Sigmoid colon (tissue), 7 donors: ENCODE results near the gene RHO. TPM values are rescaled to one million over a fixed set of nuclear protein-coding genes. Genes with fewer than 3 reads are reported as not detected.
"Not testable (repeated sequence)": the region's sequence is repeated elsewhere in the genome, so short reads cannot be mapped to it uniquely, and the experiment has no call there.

ENCODE experiments used
- DNase-seq: peaks from one replicate; pipeline ENCODE4 v3.0.0-alpha.2; 2019
- H3K27ac ChIP-seq, 4 donors: fragments of 200-600 bp; sonication (generic); one replicate each; pipeline ENCODE4 v1.5.1; 2016 to 2019; ENCODE audit warnings: mild to moderate bottlenecking in 1 of 4
- H3K27me3 ChIP-seq, 3 donors: fragments of 200-600 bp; sonication (generic); one replicate each; pipeline ENCODE4 v1.5.1; 2019; ENCODE audit warnings: mild to moderate bottlenecking in 1 of 3
- H3K36me3 ChIP-seq, 4 donors: fragments of 200-600 bp; sonication (generic); one replicate each; pipeline ENCODE4 v1.5.1; 2016 to 2019
- H3K4me1 ChIP-seq, 4 donors: fragments of 200-600 bp; sonication (generic); one replicate each; pipeline ENCODE4 v1.5.1; 2017 to 2019
- H3K4me3 ChIP-seq, 4 donors: fragments of 200-600 bp; sonication (generic); one replicate each; pipeline ENCODE4 v1.5.1; 2017 to 2019; ENCODE audit warnings: mild to moderate bottlenecking in 2 of 4, moderate library complexity in 1 of 4
- H3K9me3 ChIP-seq, 4 donors: fragments of 200-600 bp in 3 of 4; sonication (generic) in 3 of 4; one replicate each; pipeline versions ENCODE4 v1.5.1 to v1.6.1; 2013 to 2019
- CTCF ChIP-seq, 4 experiments: fragments of 450-650 bp in 3 of 4; fragments of 200-600 bp in 1 of 4; IDR thresholded peaks; one replicate each; pipeline ENCODE4 v1.5.1; 2016 to 2019; ENCODE audit warnings: antibody characterized with exemption in 4 of 4, mild to moderate bottlenecking in 3 of 4, moderate library complexity in 2 of 4
- EP300 ChIP-seq, 4 donors: sonication (generic); formaldehyde crosslinking; IDR thresholded peaks; one replicate each; pipeline ENCODE4 v1.6.1; 2017; ENCODE audit warnings: antibody characterized with exemption in 4 of 4
- POLR2A ChIP-seq, 2 donors: fragments of 450-650 bp; IDR thresholded peaks; one replicate each; pipeline ENCODE4 v1.6.1; 2016; ENCODE audit warnings: antibody characterized with exemption in 2 of 2, mild to moderate bottlenecking in 2 of 2, moderate library complexity in 2 of 2
- POLR2AphosphoS5 ChIP-seq, 4 donors: sonication (generic); formaldehyde crosslinking; IDR thresholded peaks; one replicate each; pipeline ENCODE4 v1.6.1; 2017; ENCODE audit warnings: antibody characterized with exemption in 4 of 4
- WGBS, 2 donors: extraction: QIAGEN DNeasy Blood & Tissue Kit; methylation state at CpG; one replicate each; pipeline ENCODE4 v1.1.7; 2013; 5-methylcytosine and 5-hydroxymethylcytosine counted together
- intact Hi-C: fragments of 100-400 bp; cut with DNase I; formaldehyde crosslinking; loops from one replicate; pipeline ENCODE4 v1.15.1; 2023
- polyA plus RNA-seq, 3 donors: library from polyadenylated mRNA; stranded (reverse); fragments of 200-250 nt; gene quantifications; one replicate each; pipeline ENCODE4 v1.2.3, GENCODE V29; 2013
- total RNA-seq, 4 donors: library from RNA; depleted of rRNA; stranded (reverse); fragments of >200 nt; gene quantifications; one replicate each; pipeline ENCODE4 v1.1.0, GENCODE V29; 2016
- donor health status: healthy with polysubstance abuse.
- donor health status: Bipolar disorder and iron deficiency.
- donor health status: healthy.

Gene RHO
- total and polyA plus RNA-seq, 7 donors = not detected

GRCh38 chr3:129512595-129512994 lies 15.8 kb upstream of the RHO start:
- Histone ChIP-seq H3K27me3 (no peaks in the 10 kb centered on the region), H3K27ac (no peak overlapping the region), H3K36me3 (peaks cover 0 to 46% (median 5%) of the 10 kb centered on the region in 4 donors), H3K4me1 (no peaks in the 10 kb centered on the region), H3K4me3 (no peak overlapping the region), H3K9me3 (no peaks in the 10 kb centered on the region)
- intact Hi-C loops = no loop called here
- TF ChIP-seq CTCF (IDR thresholded peaks at IDR 0.05) (no peak), POLR2AphosphoS5 (IDR thresholded peaks at IDR 0.05) (no peak), POLR2A (IDR thresholded peaks at IDR 0.05) (no peak), EP300 (IDR thresholded peaks at IDR 0.05) (no peak)
- no peak for DNase-seq

- intact Hi-C loops = no loop called here
- H3K4me3 ChIP-seq = no peak overlapping the region
- WGBS, 2 donors = 94 to 96% methylated on average over 8 of the region's 8 CpGs
- H3K27ac ChIP-seq = no peak overlapping the region
- no peaks in the 10 kb centered on the region for H3K9me3 ChIP-seq
- peaks cover 0 to 40% (median 5%) of the 10 kb centered on the region in 4 donors for H3K36me3 ChIP-seq
- TF ChIP-seq CTCF (IDR thresholded peaks at IDR 0.05) (no peak), POLR2A (IDR thresholded peaks at IDR 0.05) (no peak), POLR2AphosphoS5 (IDR thresholded peaks at IDR 0.05) (no peak), EP300 (IDR thresholded peaks at IDR 0.05) (no peak)
- no peaks in the 10 kb centered on the region for H3K4me1 ChIP-seq
- DNase-seq = no peak
- H3K27me3 ChIP-seq = no peaks in the 10 kb centered on the region
Measured at GRCh38 chr3:129513705-129514104, 14.7 kb upstream of the RHO start.

GRCh38 chr3:129514110-129514509 lies 14.3 kb upstream of the RHO start:
- no peaks in the 10 kb centered on the region for H3K9me3 ChIP-seq
- no peak overlapping the region for H3K4me3 ChIP-seq
- WGBS, 2 donors = 94 to 95% methylated on average over 10 of the region's 10 CpGs
- no peak overlapping the region for H3K27ac ChIP-seq
- H3K36me3 ChIP-seq = peaks cover 0 to 43% (median 5%) of the 10 kb centered on the region in 4 donors
- intact Hi-C loops = no loop called here
- H3K27me3 ChIP-seq = no peaks in the 10 kb centered on the region
- no peak for DNase-seq
- TF ChIP-seq EP300 (IDR thresholded peaks at IDR 0.05) (no peak), POLR2A (IDR thresholded peaks at IDR 0.05) (no peak), CTCF (IDR thresholded peaks at IDR 0.05) (no peak)
- no peaks in the 10 kb centered on the region for H3K4me1 ChIP-seq

- no peaks in the 10 kb centered on the region for H3K27me3 ChIP-seq
- TF ChIP-seq POLR2A (IDR thresholded peaks at IDR 0.05) = no peak
- TF ChIP-seq CTCF (IDR thresholded peaks at IDR 0.05) = no peak
- H3K4me1 ChIP-seq = no peaks in the 10 kb centered on the region
- H3K36me3 ChIP-seq = peaks cover 0 to 47% (median 5%) of the 10 kb centered on the region in 4 donors
- DNase-seq = no peak
- 94 to 97% methylated on average over 6 of the region's 6 CpGs for WGBS, 2 donors
- intact Hi-C loops = no loop called here
- no peak overlapping the region for H3K27ac ChIP-seq
- H3K4me3 ChIP-seq = no peak overlapping the region
- H3K9me3 ChIP-seq = no peaks in the 10 kb centered on the region
Measured at GRCh38 chr3:129514563-129514962, 13.9 kb upstream of the RHO start.

GRCh38 chr3:129515108-129515820 lies 13.2 kb upstream of the RHO start:
- H3K27me3 ChIP-seq, intact Hi-C loops, DNase-seq, H3K4me1 ChIP-seq, H3K9me3 ChIP-seq, H3K27ac ChIP-seq, H3K4me3 ChIP-seq: not testable (repeated sequence)
- 93% methylated on average over 18 to 21 of the region's 25 CpGs for WGBS, 2 donors
- H3K36me3 ChIP-seq = peaks cover 0 to 46% (median 5%) of the 10 kb centered on the region in 4 donors

- H3K4me3 ChIP-seq, intact Hi-C loops, H3K9me3 ChIP-seq, H3K27ac ChIP-seq, H3K27me3 ChIP-seq, H3K4me1 ChIP-seq, DNase-seq: not testable (repeated sequence)
- 96 to 97% methylated on average over 7 of the region's 7 CpGs for WGBS, 2 donors
- peaks cover 0 to 41% (median 5%) of the 10 kb centered on the region in 4 donors for H3K36me3 ChIP-seq
Measured at GRCh38 chr3:129515821-129516432, 12.5 kb upstream of the RHO start.
